ENCODE measurements around the gene GNB5.

The GNB5 gene

GRCh38 chr15:52218371-52218770 is 27.2 kb upstream of the GNB5 start:
- no peaks in the 10 kb centered on the region for H3K27me3 ChIP-seq
- no peak overlapping the region for H3K9ac ChIP-seq
- no peak overlapping the region for H3K4me3 ChIP-seq
- H3K9me3 ChIP-seq (replicated peaks in 1 of 11): no peaks in the 10 kb centered on the region
- no peak overlapping the region; a peak in 1 of 22 replicates for H3K4me2 ChIP-seq
- peaks cover 0 to 80% (median 38%) of the 10 kb centered on the region in 11 experiments; a peak in 14 of 22 replicates for H3K36me3 ChIP-seq
- peaks cover 0 to 27% (median 22%) of the 10 kb centered on the region in 10 experiments; a peak in 16 of 20 replicates for H3K4me1 ChIP-seq
- no peak for TF ChIP-seq Cebpa-rat (IDR thresholded peaks at IDR 0.05)
- H4K20me1 ChIP-seq: no peaks in the 10 kb centered on the region
- H3K27ac ChIP-seq: no peak overlapping the region

- H3K9ac ChIP-seq: no peak overlapping the region
- H3K27me3 ChIP-seq: no peaks in the 10 kb centered on the region
- no peak overlapping the region for H3K4me3 ChIP-seq
- no peak overlapping the region for H3K27ac ChIP-seq
- H3K36me3 ChIP-seq: peaks cover 0 to 83% (median 49%) of the 10 kb centered on the region in 11 experiments; a peak in 15 of 22 replicates
- no peaks in the 10 kb centered on the region for H4K20me1 ChIP-seq
- no peak overlapping the region for H3K4me2 ChIP-seq
- H3K9me3 ChIP-seq (replicated peaks in 1 of 11): no peaks in the 10 kb centered on the region
- no peak for TF ChIP-seq Cebpa-rat (IDR thresholded peaks at IDR 0.05)
- H3K4me1 ChIP-seq: peaks cover 0 to 25% (median 17%) of the 10 kb centered on the region in 10 experiments; a peak in 16 of 20 replicates
Measured at GRCh38 chr15:52217186-52217585, 26.0 kb upstream of the GNB5 start.

- Histone ChIP-seq H3K36me3 (peaks cover 0 to 93% (median 62%) of the 10 kb centered on the region in 11 experiments; a peak in 15 of 22 replicates), H3K4me1 (peaks cover 0 to 7% (median 0%) of the 10 kb centered on the region in 10 experiments; a peak in 5 of 20 replicates), H3K4me2 (no peak overlapping the region), H3K9ac (no peak overlapping the region), H3K27me3 (no peaks in the 10 kb centered on the region), H3K4me3 (no peak overlapping the region), H4K20me1 (no peaks in the 10 kb centered on the region), H3K27ac (no peak overlapping the region), H3K9me3 (replicated peaks in 1 of 11) (no peaks in the 10 kb centered on the region)
- TF ChIP-seq Cebpa-rat (IDR thresholded peaks at IDR 0.05): no peak
Measured at GRCh38 chr15:52214553-52214952, 23.4 kb upstream of the GNB5 start.

GRCh38 chr15:52213206-52213605 is 22.0 kb upstream of the GNB5 start:
- Histone ChIP-seq H3K4me1 (peaks cover 0 to 15% (median under 1%) of the 10 kb centered on the region in 10 experiments; a peak in 9 of 20 replicates), H3K9ac (no peak overlapping the region), H3K4me2 (no peak overlapping the region), H3K9me3 (replicated peaks in 1 of 11) (no peaks in the 10 kb centered on the region), H3K36me3 (peaks cover 0 to 84% (median 51%) of the 10 kb centered on the region in 11 experiments; a peak in 15 of 22 replicates), H4K20me1 (no peaks in the 10 kb centered on the region), H3K27ac (no peak overlapping the region), H3K27me3 (no peaks in the 10 kb centered on the region), H3K4me3 (no peak overlapping the region)
- no peak for TF ChIP-seq Cebpa-rat (IDR thresholded peaks at IDR 0.05)

GRCh38 chr15:52208306-52208946 is 17.2 kb upstream of the GNB5 start:
- H3K27ac ChIP-seq: 0 out of 22 replicates have a peak overlapping the region, but pooled peaks of 2 of the 11 experiments have one; percentile 2 to 7
- peaks cover 0 to 80% (median 46%) of the 10 kb centered on the region in 11 experiments; a peak in 16 of 22 replicates for H3K36me3 ChIP-seq

GRCh38 chr15:52207191-52207590 is 16.0 kb upstream of the GNB5 start:
- TF ChIP-seq Cebpa-rat (IDR thresholded peaks at IDR 0.05): no peak
- no peak overlapping the region; a peak in 1 of 22 replicates for H3K27ac ChIP-seq
- peaks cover 0 to 36% (median 14%) of the 10 kb centered on the region in 10 experiments; a peak in 12 of 20 replicates for H3K4me1 ChIP-seq
- H3K4me2 ChIP-seq: peak overlapping the region in 5 of 11 experiments; percentile 1 to 60 (median 50); a peak in 6 of 22 replicates
- no peak overlapping the region for H3K4me3 ChIP-seq
- H3K27me3 ChIP-seq: no peaks in the 10 kb centered on the region
- H3K9ac ChIP-seq: no peak overlapping the region
- H3K9me3 ChIP-seq (replicated peaks in 1 of 11): no peaks in the 10 kb centered on the region
- peaks cover 0 to 70% (median 33%) of the 10 kb centered on the region in 11 experiments; a peak in 15 of 22 replicates for H3K36me3 ChIP-seq
- no peaks in the 10 kb centered on the region for H4K20me1 ChIP-seq

More at GRCh38 chr15:52208306-52208946, 17.2 kb upstream of the GNB5 start:
- Histone ChIP-seq H3K4me1 (peaks cover 0 to 36% (median 14%) of the 10 kb centered on the region in 10 experiments; a peak in 12 of 20 replicates), H3K27me3 (no peaks in the 10 kb centered on the region), H3K9me3 (replicated peaks in 1 of 11) (no peaks in the 10 kb centered on the region), H3K9ac (no peak overlapping the region), H4K20me1 (no peaks in the 10 kb centered on the region), H3K4me3 (no peak overlapping the region), H3K4me2 (peak overlapping the region in 4 of 11 experiments; percentile 50 to 62 (median 55); a peak in 8 of 22 replicates)
- TF ChIP-seq Cebpa-rat (IDR thresholded peaks at IDR 0.05): no peak

GRCh38 chr15:52206446-52206845 is 15.3 kb upstream of the GNB5 start:
- Histone ChIP-seq H4K20me1 (no peaks in the 10 kb centered on the region), H3K4me2 (peak overlapping the region in 3 of 11 experiments; percentile 22 to 50 (median 27); a peak in 5 of 22 replicates), H3K4me1 (peaks cover 0 to 36% (median 14%) of the 10 kb centered on the region in 10 experiments; a peak in 12 of 20 replicates), H3K4me3 (no peak overlapping the region), H3K9me3 (replicated peaks in 1 of 11) (no peaks in the 10 kb centered on the region), H3K36me3 (peaks cover 0 to 62% (median 26%) of the 10 kb centered on the region in 11 experiments; a peak in 15 of 22 replicates), H3K27me3 (no peaks in the 10 kb centered on the region), H3K27ac (no peak overlapping the region), H3K9ac (no peak overlapping the region)
- no peak for TF ChIP-seq Cebpa-rat (IDR thresholded peaks at IDR 0.05)

- no peak overlapping the region for H3K9ac ChIP-seq
- H3K27me3 ChIP-seq: no peaks in the 10 kb centered on the region
- no peak overlapping the region for H3K4me2 ChIP-seq
- no peak overlapping the region for H3K27ac ChIP-seq
- H3K9me3 ChIP-seq (replicated peaks in 1 of 11): no peaks in the 10 kb centered on the region
- TF ChIP-seq Cebpa-rat (IDR thresholded peaks at IDR 0.05): no peak
- no peak overlapping the region for H3K4me3 ChIP-seq
- peaks cover 0 to 57% (median 18%) of the 10 kb centered on the region in 11 experiments; a peak in 15 of 22 replicates for H3K36me3 ChIP-seq
- no peaks in the 10 kb centered on the region for H4K20me1 ChIP-seq
- H3K4me1 ChIP-seq: peaks cover 0 to 36% (median 14%) of the 10 kb centered on the region in 10 experiments; a peak in 12 of 20 replicates
Measured at GRCh38 chr15:52204657-52205056, 13.5 kb upstream of the GNB5 start.

- Histone ChIP-seq H3K36me3 (peaks cover 0 to 66% (median 27%) of the 10 kb centered on the region in 11 experiments; a peak in 15 of 22 replicates), H3K27me3 (no peaks in the 10 kb centered on the region), H3K4me3 (no peak overlapping the region), H3K9me3 (replicated peaks in 1 of 11) (no peaks in the 10 kb centered on the region), H3K27ac (no peak overlapping the region), H3K4me2 (no peak overlapping the region), H3K9ac (no peak overlapping the region), H3K4me1 (no peaks in the 10 kb centered on the region), H4K20me1 (no peaks in the 10 kb centered on the region)
- TF ChIP-seq Cebpa-rat (IDR thresholded peaks at IDR 0.05): no peak
Measured at GRCh38 chr15:52200831-52201365, 9.7 kb upstream of the GNB5 start.
